Measurements from ENCODE around the gene PAM. TPM values are rescaled to one million over a fixed set of nuclear protein-coding genes. Genes with fewer than 3 reads are reported as not detected.

PAM gene
- polyA plus RNA-seq, 1 donor from 2014 or later = 363 TPM

DNA sequence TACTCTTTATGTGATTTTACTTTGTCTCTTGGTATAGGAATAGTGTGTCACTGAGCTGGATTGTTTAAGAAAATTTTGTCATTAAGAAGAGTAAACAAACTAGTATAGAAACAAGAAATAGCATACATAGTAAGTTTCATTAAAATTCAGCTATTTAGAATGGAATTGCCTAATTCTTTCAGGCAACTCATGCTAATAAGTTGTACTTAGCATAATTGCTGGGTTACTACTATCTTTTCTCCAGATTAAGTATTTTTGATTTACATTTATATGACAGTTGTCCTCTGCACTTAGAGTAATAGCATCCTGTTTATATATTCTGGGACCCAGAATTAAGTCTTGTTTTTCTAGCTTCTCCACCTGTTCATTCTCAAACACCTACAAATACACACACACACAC is 85.9 kb downstream of the PAM start:
- peaks cover 3% of the 10 kb centered on the region for H3K79me2 ChIP-seq (replicated peaks; ENCODE audit: insufficient read depth, low read length)
- H3K4me2 ChIP-seq (ENCODE audit: low read length) = no peak overlapping the region
- H3K4me3 ChIP-seq (ENCODE audit: low read length) = no peak overlapping the region

DNA sequence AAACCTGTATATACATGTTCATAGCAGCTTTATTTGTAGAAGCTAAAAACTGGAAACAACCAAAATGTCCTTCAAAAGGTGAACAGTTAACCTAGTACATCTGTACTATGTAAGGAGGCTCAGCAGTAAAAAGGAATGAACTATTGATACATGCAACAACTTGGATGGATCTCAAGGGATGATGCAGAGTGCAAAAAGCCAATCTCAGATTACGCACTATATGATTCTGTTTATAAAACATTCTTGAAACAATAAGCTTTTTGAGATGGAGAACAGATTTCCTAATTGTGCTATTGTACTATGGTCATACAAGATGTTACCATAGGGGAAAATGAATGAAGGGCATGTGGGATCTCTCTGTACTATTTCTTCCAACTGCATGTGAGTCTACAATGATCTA is 88.9 kb downstream of the PAM start:
- Histone ChIP-seq H3K27me3 (ENCODE audit: insufficient read depth, low read depth, low read length) (no peaks in the 10 kb centered on the region), H3K79me2 (replicated peaks; ENCODE audit: insufficient read depth, low read length) (no peaks in the 10 kb centered on the region), H3F3A (ENCODE audit: insufficient read depth, low read length, poor library complexity, severe bottlenecking) (no peaks in the 10 kb centered on the region), H3K4me2 (ENCODE audit: low read length) (no peak overlapping the region), H3K4me3 (ENCODE audit: low read length) (no peak overlapping the region), H3K36me3 (ENCODE audit: insufficient read depth, low read length) (peaks cover 4% of the 10 kb centered on the region), H3K9me3 (ENCODE audit: low read length) (no peaks in the 10 kb centered on the region), H3K9me2 (ENCODE audit: insufficient read depth, low read length) (no peaks in the 10 kb centered on the region), H3K9ac (ENCODE audit: low read length) (no peak overlapping the region), H4K20me1 (ENCODE audit: insufficient read depth) (no peaks in the 10 kb centered on the region), H2AFZ (ENCODE audit: low read depth, low read length) (no peak overlapping the region), H3K27ac (ENCODE audit: low read length) (no peak overlapping the region)
- TF ChIP-seq, protein P1, sequence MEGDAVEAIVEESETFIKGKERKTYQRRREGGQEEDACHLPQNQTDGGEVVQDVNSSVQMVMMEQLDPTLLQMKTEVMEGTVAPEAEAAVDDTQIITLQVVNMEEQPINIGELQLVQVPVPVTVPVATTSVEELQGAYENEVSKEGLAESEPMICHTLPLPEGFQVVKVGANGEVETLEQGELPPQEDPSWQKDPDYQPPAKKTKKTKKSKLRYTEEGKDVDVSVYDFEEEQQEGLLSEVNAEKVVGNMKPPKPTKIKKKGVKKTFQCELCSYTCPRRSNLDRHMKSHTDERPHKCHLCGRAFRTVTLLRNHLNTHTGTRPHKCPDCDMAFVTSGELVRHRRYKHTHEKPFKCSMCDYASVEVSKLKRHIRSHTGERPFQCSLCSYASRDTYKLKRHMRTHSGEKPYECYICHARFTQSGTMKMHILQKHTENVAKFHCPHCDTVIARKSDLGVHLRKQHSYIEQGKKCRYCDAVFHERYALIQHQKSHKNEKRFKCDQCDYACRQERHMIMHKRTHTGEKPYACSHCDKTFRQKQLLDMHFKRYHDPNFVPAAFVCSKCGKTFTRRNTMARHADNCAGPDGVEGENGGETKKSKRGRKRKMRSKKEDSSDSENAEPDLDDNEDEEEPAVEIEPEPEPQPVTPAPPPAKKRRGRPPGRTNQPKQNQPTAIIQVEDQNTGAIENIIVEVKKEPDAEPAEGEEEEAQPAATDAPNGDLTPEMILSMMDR (IDR thresholded peaks at IDR 0.05; ENCODE audit: poor library complexity, severe bottlenecking) = no peak
- TF ChIP-seq EZH2 (IDR thresholded peaks at IDR 0.05; ENCODE audit: borderline replicate concordance, insufficient read depth, low read length, poor library complexity, severe bottlenecking) = no peak
- no peak for TF ChIP-seq RAD21 (conservative IDR thresholded peaks at IDR 0.05)
- TF ChIP-seq SMC3 (conservative IDR thresholded peaks at IDR 0.05; ENCODE audit: poor library complexity) = no peak
- TF ChIP-seq MXI1 (conservative IDR thresholded peaks at IDR 0.05; ENCODE audit: poor library complexity, severe bottlenecking) = no peak
- TF ChIP-seq, protein P2, sequence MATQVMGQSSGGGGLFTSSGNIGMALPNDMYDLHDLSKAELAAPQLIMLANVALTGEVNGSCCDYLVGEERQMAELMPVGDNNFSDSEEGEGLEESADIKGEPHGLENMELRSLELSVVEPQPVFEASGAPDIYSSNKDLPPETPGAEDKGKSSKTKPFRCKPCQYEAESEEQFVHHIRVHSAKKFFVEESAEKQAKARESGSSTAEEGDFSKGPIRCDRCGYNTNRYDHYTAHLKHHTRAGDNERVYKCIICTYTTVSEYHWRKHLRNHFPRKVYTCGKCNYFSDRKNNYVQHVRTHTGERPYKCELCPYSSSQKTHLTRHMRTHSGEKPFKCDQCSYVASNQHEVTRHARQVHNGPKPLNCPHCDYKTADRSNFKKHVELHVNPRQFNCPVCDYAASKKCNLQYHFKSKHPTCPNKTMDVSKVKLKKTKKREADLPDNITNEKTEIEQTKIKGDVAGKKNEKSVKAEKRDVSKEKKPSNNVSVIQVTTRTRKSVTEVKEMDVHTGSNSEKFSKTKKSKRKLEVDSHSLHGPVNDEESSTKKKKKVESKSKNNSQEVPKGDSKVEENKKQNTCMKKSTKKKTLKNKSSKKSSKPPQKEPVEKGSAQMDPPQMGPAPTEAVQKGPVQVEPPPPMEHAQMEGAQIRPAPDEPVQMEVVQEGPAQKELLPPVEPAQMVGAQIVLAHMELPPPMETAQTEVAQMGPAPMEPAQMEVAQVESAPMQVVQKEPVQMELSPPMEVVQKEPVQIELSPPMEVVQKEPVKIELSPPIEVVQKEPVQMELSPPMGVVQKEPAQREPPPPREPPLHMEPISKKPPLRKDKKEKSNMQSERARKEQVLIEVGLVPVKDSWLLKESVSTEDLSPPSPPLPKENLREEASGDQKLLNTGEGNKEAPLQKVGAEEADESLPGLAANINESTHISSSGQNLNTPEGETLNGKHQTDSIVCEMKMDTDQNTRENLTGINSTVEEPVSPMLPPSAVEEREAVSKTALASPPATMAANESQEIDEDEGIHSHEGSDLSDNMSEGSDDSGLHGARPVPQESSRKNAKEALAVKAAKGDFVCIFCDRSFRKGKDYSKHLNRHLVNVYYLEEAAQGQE (IDR thresholded peaks at IDR 0.05; ENCODE audit: borderline replicate concordance) = no peak
- no peak for TF ChIP-seq POLR2AphosphoS5 (IDR thresholded peaks at IDR 0.05)
- no peak for TF ChIP-seq TAF1 (IDR thresholded peaks at IDR 0.05; ENCODE audit: low read depth)
- no peak for TF ChIP-seq EP300 (conservative IDR thresholded peaks at IDR 0.05; ENCODE audit: poor library complexity, severe bottlenecking)

More for the DNA sequence above, 85.9 kb downstream of the PAM start:
- Histone ChIP-seq H3K9me2 (ENCODE audit: insufficient read depth, low read length) (no peaks in the 10 kb centered on the region), H2AFZ (ENCODE audit: low read depth, low read length) (no peak overlapping the region), H3F3A (ENCODE audit: insufficient read depth, low read length, poor library complexity, severe bottlenecking) (no peaks in the 10 kb centered on the region), H4K20me1 (ENCODE audit: insufficient read depth) (no peaks in the 10 kb centered on the region), H3K27ac (ENCODE audit: low read length) (no peak overlapping the region), H3K9ac (ENCODE audit: low read length) (no peak overlapping the region), H3K36me3 (ENCODE audit: insufficient read depth, low read length) (peaks cover 4% of the 10 kb centered on the region), H3K27me3 (ENCODE audit: insufficient read depth, low read depth, low read length) (no peaks in the 10 kb centered on the region), H3K9me3 (ENCODE audit: low read length) (no peaks in the 10 kb centered on the region)
- TF ChIP-seq SMC3 (conservative IDR thresholded peaks at IDR 0.05; ENCODE audit: poor library complexity) (no peak), RAD21 (conservative IDR thresholded peaks at IDR 0.05) (no peak), POLR2AphosphoS5 (IDR thresholded peaks at IDR 0.05) (no peak), EP300 (conservative IDR thresholded peaks at IDR 0.05; ENCODE audit: poor library complexity, severe bottlenecking) (no peak), EZH2 (IDR thresholded peaks at IDR 0.05; ENCODE audit: borderline replicate concordance, insufficient read depth, low read length, poor library complexity, severe bottlenecking) (no peak), TAF1 (IDR thresholded peaks at IDR 0.05; ENCODE audit: low read depth) (no peak), MXI1 (conservative IDR thresholded peaks at IDR 0.05; ENCODE audit: poor library complexity, severe bottlenecking) (no peak)
- TF ChIP-seq, protein P1 (IDR thresholded peaks at IDR 0.05; ENCODE audit: poor library complexity, severe bottlenecking) = no peak
- TF ChIP-seq, protein P2 (IDR thresholded peaks at IDR 0.05; ENCODE audit: borderline replicate concordance) = no peak

All from neural cell (in vitro differentiated cells).